NCI-H748 treated with DMSO at 0.1 percent for 48 hours (cell line): ENCODE results near the gene ZSCAN22.
A peak's percentile ranks its signal among the peaks of the same experiment; 100 is the strongest.
"Not testable (repeated sequence)": the region's sequence is repeated elsewhere in the genome, so short reads cannot be mapped to it uniquely, and the experiment has no call there.

Experiments used
- DNase-seq: peaks from one replicate; lab custom pipeline; 2025; lab: John Stamatoyannopoulos, UW

The ZSCAN22 gene

DNA sequence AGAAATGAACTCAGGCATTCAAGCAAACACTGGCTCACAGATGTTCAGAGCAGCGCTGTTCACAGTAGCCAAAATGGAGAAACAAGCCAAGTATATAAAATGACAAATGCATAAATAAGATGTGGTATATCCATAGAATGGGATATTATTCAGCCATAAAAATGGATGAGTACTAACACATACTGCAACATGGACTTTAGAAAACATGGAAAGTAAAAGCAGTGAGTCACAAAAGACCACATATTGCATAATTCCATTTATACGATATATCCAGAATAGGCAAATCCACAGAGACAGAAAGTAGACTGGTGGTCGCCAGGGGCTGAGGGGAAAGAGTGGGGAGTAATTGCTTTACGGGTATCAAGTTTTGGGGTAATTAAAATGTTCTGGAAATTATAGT lies 47.4 kb downstream of the ZSCAN22 start:
- DNase-seq, result no peak

DNA sequence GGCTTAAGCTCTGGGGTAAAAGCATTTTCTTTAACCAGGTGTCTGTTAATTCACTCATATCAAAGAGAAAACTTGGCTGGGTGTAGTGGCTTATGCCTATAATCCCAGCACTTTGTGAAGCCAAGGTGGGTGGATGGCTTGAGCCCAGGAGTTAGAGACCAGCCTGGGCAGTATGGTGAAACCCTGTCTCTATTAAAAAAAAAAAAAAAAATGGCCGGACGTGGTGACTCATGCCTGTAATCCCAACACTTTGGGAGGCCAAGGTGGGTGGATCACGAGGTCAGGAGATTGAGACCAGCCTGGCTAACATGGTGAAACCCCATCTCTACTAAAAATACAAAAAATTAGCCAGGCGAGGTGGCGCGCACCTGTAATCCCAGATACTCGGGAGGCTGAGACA lies 49.9 kb downstream of the ZSCAN22 start:
- DNase-seq, result not testable (repeated sequence)

DNA sequence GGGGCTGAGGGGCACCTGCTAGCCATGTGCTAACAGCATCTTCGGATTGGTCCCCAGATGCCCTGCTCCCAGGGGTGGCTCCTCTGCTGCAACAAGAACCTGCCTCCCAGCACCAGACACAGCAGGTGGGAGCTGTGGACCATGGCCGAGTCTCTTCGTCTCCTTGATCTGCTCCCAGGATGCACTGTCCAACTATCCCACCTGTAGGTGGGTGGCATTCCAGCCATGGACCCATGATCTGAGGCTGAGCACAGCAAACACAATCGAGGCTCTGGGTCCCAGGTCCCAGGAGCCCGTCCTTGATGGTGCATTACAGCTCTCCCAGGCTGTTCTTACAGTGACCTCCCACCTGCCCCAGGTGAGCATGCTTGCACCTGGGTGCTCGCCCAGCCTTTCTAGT lies 52.5 kb downstream of the ZSCAN22 start:
- DNase-seq, result no peak

DNA sequence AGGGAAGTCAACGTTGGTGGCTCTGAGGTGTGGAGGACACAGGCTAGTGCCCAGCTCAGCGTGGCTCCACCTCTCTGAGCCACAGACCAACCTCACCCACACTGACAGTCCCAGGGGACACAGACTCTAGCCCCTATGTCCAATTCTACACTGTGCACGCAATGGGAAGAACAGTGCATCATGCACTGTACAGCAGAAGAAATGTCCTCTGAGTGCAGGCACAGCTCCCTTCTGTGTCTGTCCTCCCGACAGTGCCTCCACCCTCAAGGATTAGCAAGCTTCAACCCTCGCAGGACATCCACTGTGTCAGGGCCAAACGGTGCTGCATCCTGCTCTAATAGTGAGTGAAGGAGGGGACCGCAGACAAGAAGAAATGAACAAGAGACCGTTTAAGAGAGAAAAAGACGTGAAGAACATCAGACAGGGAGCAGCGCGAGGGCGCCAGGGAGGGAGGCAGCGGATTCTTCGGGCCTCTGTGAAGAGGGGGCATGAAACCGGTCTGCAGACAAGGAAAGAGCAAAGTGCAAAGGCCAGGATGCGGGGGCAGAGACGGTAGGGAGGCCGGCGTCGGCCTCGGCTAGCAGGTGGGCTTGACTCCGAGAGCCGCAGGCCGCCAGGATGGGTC lies 53.4 kb downstream of the ZSCAN22 start:
- peak; percentile 53 for DNase-seq

DNA sequence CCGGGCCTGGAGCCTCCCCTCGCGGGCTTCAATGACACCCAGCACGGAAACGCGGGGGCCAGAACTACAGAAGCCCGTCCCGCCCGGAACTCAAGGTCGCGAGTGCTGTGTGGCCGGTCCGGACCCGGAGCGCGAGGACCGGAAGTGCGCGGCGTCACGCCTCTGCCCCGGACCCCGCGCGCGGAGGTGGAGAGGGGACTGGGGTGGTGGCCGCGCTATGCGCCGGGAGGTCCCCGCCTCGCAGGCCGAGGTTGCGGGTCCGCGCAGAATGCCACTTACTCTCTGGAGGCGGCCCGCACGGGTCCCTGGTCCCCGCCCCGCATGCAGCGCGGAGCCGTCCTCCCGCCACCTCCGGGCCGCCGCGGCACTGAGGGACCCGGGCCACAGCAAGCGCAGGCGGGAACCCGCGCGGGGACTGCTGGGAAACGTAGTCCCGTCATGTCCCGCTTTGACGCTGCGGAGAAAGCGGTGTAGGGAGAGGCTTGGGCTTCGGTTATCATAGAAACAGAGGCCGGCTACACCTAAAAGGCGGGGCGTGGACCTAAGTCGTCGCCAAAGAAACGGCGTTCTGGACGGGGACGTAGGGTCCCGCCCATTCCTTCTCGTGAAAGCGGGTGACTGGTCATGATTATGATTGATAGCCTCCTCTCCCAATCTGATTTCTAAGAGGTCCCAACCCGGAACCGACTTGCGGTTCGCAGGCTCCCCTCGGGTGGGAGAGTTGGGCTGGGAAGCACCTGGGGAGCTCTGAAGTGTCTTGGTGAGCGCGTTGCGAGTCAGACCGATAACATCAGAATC lies 54.1 kb downstream of the ZSCAN22 start, which contains the start of gene ZNF837:
ZNF837 (minus strand) TSS at position 369 of the 798 bp plus-strand sequence. CDS start 11,698 bp downstream, outside the sequence.
- peak; percentile 98 for DNase-seq

DNA sequence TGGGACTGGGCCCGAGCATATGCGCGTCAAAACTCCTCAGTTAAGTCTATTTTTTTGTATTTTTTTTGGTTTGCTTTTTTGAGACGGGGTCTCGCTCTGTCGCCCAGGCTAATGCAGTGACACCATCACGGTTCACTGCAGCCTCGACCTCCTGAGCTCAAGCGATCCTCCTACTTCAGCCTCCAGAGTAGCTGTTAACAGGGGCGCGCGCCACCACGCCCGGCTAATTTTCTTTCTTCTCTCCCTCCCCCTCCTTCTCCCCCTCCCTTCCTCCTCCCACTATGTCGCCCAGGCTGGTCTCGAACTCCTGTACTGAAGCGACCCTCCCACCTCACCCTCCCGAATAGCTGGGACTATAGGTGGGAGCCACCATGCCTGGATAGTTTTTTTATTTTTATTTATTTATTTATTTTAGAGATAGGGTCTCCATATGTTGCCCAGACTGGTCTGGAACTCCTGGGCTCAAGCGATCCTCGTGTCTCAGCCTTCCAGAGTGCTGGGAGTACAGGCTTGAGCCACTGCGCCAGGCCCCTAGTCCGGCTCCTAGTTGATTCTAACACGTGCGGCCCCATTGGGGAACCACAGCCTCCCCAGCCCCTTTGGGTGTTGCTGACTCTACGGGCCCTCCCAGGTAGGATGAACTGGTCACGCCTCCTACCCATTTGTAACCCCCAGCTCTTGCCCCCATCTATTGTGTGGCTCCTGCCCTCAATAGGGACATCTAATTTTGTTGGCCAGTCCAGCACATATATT lies 54.8 kb downstream of the ZSCAN22 start:
- DNase-seq, result no peak

DNA sequence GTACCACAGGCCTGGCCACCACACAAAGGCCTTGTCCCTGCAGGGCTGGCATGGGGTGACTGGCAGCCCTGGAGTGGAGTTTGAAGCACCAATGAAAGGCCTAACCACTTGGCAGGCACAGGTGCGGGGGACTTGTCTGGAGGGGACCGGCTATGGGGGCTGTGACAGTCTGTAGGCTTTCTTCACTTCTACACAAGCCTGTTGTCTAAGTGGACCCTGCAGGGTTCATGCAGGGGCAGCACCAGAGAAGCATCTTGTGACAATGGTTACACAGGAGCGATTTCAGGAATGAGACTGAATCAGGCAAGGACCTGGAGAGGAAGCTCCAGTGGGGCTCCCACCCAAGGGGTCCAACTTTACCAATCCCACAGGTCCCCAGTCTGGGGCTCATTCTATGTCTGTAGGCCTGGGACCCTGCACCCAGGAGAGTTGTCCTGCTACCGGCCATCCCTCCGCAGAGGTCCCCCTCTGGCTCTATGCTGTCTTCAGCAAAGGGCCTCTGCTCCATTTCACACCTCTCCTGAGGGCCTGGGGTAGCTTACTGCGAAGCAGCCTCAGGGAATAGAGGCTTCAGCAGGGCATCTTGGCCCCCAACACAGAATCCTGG lies 56.3 kb downstream of the ZSCAN22 start:
- DNase-seq, result no peak

DNA sequence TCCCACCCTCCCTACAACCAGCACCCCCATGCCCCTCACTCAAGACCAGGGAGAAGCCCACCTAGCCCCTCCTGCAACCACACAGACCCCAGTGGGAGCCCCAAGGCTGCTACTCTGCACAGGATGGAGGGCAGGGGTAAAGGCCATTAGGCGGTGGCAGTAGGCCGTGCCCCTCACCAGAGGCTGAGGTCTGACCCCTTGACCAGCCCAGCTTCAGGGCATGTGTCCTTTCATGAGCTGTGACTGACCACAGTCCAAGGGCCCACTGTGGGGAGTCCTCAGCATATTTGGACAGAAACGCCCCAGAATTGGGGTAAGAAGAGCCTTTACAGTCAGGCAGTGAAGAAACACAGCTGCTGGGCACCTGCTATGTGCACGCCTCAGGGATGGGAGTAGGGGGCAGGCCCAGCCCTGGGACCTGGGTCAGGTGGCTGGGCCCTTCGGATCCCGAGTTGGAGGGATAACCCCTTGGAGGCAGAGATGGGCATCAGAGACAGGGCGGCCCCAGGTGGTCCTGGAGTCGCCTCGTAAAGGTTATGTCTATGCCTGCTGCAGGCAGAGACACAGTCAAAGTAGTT lies 58.6 kb downstream of the ZSCAN22 start:
- no peak for DNase-seq

DNA sequence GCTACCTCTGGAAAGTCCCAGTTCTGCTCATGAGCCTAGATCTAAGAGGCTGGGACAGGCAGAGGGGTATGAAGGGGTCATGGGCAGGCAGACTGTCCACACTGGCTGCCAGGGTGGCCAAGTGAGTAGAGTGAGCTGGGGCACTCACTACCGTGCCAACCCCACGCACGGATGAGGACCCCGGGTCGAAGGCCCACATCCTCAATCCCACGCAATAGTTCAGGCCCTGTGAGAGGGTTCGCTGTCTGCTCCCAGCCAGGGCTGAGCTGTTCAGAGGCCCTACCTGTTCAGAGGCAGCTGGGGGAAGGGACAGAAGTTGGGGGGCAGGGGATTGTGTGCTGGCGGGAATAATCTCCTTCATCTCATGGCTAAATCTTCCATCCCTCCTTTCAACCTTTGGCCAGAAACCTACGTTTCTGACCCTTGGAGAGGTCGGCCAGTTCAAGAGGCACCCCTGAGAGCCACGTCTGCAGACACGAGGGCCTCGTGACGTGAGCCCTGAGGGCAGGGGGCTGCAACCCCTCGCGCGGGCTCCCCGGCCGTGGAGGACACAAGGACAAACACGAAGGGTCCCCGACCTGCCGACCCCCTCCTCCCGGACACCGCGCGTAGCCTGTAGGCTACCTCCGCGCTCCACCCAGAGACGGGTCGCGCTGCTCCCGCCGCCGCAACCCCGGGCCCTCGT lies 59.2 kb downstream of the ZSCAN22 start:
- no peak for DNase-seq

DNA sequence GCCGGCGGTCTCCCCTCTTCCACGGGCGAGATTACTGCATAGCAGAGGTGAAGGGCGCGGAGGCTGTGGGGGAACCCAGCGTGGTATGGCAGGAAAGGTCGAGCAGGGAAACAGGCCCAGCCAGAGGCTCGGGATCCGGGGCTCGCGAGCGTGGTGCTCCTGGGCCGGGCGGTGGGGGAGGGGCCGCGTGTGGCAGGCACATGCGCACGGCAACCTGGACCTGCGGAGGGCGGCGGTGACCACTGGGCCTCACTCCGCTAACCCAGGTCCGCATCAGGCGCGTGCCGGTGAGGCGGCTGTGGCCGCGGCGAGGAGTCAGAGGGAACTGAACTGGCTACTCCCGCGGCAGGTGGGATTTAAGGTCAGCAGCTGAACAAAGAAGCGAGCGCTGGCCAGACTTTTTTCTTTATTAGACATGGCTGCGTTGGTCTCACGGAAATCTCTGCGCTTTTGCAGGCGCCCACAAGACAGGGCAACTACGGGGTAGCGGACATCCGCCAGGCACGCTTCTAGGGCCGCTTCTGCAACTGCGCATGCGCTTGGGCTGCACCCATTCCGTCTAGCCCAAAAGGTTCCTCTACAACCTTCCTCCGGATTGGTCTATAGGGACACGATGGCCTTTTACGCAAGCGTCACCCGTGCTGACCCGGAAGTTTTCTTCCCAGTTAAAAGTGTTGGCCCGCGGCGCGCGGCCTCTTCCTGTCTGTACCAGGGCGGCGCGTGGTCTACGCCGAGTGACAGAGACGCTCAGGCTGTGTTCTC lies 60.0 kb downstream of the ZSCAN22 start, which contains the start of gene RPS5:
RPS5 (plus strand) TSS at position 694 of the 762 bp plus-strand sequence. CDS start 869 bp downstream, outside the sequence.
- DNase-seq, result peak; percentile 98

DNA sequence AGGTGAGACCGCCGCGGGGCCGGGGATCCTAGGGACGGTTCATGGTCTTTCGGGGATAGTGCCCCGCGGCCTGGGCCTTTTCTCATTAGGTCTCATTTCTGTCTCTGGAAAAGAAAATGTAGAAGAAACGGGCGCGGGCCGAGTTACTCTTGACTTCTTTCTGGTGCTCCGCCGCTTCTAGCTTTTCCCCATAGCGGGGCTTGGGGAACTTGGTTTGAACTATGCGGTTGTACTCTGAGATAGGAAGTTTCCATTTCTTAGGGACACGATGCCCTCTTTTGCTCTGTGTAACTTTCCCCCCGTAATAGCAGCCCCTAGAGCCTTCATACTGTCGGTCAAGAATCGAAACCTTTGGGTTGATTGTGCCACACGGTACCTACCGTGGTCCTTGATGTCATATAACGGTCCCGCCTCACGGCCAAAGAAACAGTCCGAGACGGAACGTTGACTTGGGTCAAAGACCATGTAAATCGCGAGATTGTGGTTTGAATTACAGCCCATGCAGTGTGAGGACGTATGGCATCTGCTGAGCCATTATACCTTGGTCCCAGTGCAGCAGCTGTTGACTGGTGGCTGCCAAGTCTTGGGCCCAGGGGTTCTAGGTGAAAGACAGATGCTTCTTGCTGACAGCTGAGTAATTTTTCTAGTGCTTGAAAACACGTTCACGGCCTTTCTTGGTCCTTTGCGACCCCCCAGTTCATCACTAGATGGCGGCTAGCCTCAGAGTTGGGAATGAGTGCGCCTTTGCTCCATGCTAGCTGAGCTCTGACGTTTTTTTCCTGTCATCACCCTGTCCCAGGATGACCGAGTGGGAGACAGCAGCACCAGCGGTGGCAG lies 60.8 kb downstream of the ZSCAN22 start:
- no peak for DNase-seq

DNA sequence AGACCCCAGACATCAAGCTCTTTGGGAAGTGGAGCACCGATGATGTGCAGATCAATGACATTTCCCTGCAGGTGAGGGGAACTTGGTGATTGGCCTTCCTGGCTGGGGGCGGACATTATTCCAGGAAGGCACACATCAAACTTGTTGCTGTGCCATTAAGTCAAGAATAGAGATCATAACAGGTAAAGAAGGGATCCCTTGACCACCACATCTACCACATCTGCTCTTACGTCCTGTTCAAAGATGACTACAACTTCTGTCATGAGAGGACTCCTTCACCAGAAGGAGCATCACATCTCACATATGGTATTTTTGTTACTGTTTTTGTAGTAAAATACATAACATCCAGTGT lies 61.4 kb downstream of the ZSCAN22 start:
- DNase-seq, result no peak
